Measurements from ENCODE around the gene PAM.

The PAM gene

GRCh38 chr5:102855681-102856388 lies 100.7 kb downstream of the PAM start:
- in situ Hi-C loops (cut with MboI; ENCODE audit: low sequenced_read_pairs): no loop called here

- in situ Hi-C loops (cut with MboI; ENCODE audit: low sequenced_read_pairs): no loop called here
Measured at GRCh38 chr5:102856389-102856777, 101.3 kb downstream of the PAM start.

DNA sequence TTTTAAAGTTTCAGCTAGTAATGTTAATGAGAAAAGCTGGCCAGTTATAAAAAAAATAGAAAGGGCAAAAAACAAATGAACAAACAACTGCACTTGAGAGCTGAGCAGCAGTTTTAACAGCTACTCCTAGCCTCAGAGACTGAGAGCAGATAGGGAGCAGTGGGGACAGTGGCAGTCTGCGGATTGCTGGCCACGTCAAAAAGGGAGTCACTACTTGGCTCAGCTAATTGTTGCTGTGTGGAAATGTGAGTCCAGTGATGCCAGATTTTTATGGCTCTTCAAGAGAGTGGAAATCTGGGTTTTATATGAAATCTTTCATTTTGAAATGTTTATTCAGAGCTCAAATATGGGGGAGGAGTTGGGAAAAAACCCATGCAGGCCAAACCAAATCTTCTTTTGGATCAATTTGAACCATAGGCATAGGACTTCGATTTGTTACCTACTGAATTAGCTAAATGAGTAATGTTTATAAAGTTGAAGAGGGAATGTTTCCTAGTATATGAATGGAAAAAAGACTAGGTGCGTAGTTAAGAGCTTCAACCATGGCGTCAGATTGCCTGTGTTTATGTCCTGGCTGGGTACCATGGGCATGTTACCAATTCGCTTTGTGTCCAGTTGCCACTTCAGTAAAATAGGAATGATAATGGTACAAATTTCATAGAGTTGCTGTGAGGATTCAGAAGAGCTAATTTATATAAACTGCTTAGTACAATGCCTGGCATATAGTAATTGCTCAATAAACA lies 102.1 kb downstream of the PAM start:
- in situ Hi-C loops (cut with MboI; ENCODE audit: low sequenced_read_pairs): no loop called here

DNA sequence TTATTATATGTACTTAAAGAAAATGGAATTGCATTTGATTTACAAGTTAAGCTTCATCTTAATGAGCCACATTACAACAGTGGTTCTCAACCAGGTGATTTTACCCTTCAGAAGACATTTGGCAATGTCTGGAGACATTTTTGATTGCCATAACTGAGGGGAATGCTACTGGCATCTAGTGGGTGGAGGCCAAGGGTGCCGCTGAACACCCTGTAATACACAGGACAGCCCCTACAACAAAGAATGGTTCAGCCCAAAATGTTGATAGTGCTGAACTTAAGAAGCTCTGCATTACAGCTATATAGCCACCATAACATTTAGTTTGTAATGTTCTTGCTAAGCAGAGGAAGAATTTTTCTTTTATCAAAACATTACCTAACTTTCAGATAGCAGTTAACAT lies 103.1 kb downstream of the PAM start:
- in situ Hi-C loops (cut with MboI; ENCODE audit: low sequenced_read_pairs): no loop called here

- in situ Hi-C loops (cut with MboI; ENCODE audit: low sequenced_read_pairs): no loop called here
Measured at GRCh38 chr5:102858808-102859207, 103.7 kb downstream of the PAM start.

GRCh38 chr5:102860035-102860434 lies 104.9 kb downstream of the PAM start:
- in situ Hi-C loops (cut with MboI; ENCODE audit: low sequenced_read_pairs): no loop called here

DNA sequence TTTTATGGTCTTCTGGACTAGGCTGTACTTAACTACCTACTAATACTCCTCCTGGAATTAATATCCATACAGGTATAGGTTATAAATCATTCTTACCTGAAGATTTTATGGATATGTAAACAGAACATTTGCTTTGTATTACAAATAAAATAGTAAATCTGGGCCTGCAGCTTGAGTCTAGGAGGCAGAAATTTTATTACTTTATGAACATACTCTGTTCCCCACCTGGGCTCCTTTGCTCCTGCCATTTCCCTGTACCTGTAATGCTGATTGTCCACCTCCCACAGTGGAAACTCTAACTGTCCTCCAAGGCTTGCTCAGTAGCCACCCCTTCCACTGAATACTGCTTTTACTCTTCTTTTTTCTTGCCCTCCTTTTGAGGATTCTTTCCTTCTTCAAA lies 108.0 kb downstream of the PAM start:
- in situ Hi-C loops (cut with MboI; ENCODE audit: low sequenced_read_pairs): no loop called here

DNA sequence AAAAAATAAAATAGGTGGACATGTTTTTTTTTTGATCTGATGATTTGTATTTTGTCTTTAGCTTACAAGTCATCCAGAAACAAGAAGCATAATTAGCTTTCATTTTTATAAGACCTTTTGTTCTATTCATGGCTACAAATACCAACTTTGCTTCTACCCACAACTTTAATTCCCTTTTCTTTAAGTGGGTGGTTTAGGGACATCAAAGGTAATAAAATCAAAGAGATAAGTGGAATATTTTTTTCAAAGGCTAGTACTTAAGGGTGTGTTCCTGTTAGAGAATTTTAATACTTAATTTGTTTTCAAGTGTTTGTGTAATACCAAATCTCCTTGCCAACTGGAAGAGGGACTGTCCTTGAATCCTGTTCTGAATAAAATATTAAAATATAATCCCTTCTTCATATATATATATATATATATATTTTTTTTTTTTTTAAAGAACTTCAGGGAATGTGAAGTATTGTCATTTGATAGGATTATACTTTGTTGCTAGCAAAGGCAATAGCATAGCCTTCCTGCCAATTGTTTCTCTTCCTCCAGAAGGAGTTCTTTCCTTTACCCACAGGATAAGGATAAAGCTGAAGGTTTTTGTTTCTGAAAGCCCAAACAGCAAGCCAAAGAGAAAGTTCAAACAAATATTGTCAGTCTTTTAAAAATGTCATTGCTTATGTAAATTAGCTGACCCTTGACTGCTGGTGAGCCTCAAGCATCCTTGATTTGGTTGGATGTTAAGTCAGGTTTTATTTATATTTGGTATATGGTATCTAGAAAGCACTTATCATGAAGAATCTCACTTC lies 108.9 kb downstream of the PAM start:
- in situ Hi-C loops (cut with MboI; ENCODE audit: low sequenced_read_pairs): no loop called here

DNA sequence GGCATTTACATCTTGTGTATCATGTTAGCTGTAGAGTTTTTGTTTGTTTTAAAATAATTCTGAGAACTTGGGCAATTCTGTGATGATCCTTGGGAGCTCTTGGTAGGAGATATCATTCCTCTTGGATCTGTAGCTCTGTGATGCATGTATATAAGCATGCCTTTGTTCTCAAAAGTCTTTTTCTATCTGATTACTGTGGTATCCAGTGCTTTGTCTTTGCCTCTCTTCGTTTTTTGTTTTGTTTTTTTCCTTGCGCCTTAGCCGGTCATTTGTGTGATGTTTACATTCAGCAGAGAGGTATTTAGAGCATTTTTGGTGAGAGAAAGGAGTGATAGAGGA lies 110.0 kb downstream of the PAM start:
- in situ Hi-C loops (cut with MboI; ENCODE audit: low sequenced_read_pairs): no loop called here

- in situ Hi-C loops (cut with MboI; ENCODE audit: low sequenced_read_pairs): no loop called here
Measured at GRCh38 chr5:102865510-102866236, 110.6 kb downstream of the PAM start.

DNA sequence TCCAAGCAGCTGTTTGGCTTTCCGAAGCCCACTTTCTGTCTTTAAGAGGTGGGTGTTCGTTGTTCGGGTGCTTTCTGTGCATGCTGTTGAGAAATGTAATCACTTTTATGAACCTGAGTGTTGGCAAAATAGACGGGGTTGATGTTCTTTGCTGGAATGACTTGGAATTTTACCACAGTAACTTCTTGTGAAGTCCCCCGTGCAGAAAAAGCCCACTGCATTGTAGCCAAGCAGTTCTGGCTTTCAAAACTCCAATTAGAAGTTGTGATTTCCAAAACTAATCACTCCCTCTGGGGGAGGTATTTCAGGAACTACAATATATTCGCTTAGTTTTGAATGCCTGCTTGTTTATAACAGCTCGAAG lies 111.1 kb downstream of the PAM start:
- in situ Hi-C loops (cut with MboI; ENCODE audit: low sequenced_read_pairs): no loop called here

DNA sequence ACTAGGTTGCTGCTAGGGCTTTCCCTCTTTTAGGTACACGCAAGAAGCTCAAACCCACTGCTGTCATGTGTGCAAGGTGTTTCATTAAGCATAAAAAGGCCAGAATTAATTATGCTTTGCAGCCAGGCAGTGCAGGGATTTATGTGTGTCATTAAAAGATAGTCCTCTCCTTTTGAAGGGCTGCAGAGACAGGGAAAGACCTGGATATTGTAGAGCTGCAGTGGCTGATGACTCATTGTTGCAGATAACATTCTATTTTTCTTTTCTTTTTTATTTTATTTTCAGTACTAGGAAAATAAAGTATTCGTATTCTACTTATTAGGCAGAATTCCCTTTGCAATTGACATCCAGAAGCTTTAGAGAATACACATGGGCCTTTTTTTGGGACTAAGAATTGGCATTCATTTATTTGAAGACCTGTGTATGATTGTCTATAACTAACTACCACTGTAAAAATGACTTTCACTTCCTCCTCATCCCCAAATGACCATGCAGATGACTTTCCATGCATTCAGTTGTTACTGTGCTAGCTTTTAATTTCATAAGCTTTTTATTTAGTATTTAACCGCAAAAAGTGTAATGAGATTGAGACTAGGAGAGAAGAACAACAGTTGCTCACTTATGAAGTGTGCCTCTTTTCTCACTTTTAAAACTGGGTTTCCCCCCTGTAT lies 113.0 kb downstream of the PAM start:
- in situ Hi-C loops (cut with MboI; ENCODE audit: low sequenced_read_pairs): no loop called here

GRCh38 chr5:102869230-102869629 lies 114.1 kb downstream of the PAM start:
- in situ Hi-C loops (cut with MboI; ENCODE audit: low sequenced_read_pairs): no loop called here

GRCh38 chr5:102873379-102873932 lies 118.4 kb downstream of the PAM start:
- in situ Hi-C loops (cut with MboI; ENCODE audit: low sequenced_read_pairs): no loop called here

- in situ Hi-C loops (cut with MboI; ENCODE audit: low sequenced_read_pairs): no loop called here
Measured at GRCh38 chr5:102874054-102874453, 118.9 kb downstream of the PAM start.

- in situ Hi-C loops (cut with MboI; ENCODE audit: low sequenced_read_pairs): no loop called here
Measured at GRCh38 chr5:102875721-102876123, 120.6 kb downstream of the PAM start.

DNA sequence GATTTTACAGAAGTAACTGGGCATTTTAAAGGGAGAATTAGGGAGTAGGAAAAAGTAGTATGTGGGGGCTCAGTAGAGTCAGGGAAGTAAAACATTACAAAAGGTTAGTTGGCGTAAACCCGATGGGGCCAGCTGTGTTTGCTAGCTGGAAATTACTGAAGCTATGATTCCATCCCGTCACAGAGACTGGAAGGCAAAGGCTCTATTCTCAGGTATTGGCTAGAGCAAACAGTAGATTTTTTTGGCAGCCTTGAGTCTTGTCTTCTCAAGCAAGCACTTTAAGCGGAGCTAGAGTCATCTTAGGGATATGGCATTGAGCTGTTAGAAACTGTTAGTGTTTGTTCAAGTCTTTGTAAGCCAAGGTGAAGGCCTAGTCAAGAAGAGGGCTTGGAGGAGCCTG lies 121.5 kb downstream of the PAM start:
- in situ Hi-C loops (cut with MboI; ENCODE audit: low sequenced_read_pairs): no loop called here

DNA sequence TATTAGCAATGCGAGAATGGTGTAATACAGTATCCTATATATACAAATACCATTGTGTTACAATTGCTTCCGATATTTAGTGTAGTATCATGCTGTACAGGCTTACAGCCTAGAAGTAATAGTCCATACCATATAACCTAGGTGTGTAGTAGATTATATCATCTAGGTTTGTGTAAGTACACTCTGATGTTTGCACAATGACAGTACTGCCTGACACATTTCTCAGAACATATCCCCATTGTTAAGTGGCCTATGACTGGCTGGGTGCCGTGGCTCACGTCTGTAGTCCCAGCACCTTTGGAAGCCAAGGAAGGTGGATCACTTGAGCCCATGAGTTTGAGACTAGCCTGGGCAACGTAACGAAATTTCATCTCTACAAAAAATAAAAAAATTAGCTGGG lies 124.6 kb downstream of the PAM start:
- in situ Hi-C loops (cut with MboI; ENCODE audit: low sequenced_read_pairs): no loop called here

GRCh38 chr5:102886586-102886985 lies 131.5 kb downstream of the PAM start:
- in situ Hi-C loops (cut with MboI; ENCODE audit: low sequenced_read_pairs): no loop called here

- in situ Hi-C loops (cut with MboI; ENCODE audit: low sequenced_read_pairs): no loop called here
Measured at GRCh38 chr5:102888483-102888882, 133.4 kb downstream of the PAM start.

GRCh38 chr5:102889033-102889432 lies 133.9 kb downstream of the PAM start:
- in situ Hi-C loops (cut with MboI; ENCODE audit: low sequenced_read_pairs): no loop called here
